SU-DHL-6 (cell line): Measurements from ENCODE around the gene HOXC5.

Source experiments
- H2AFZ ChIP-seq: fragments of 200-600 bp; sonication (generic); 2 replicates; pipeline ENCODE4 v1.6.1; 2014; ENCODE audit warnings: low read depth, mild to moderate bottlenecking, moderate library complexity, mixed read lengths, antibody characterized with exemption, low read length; ENCODE audit not compliant: severe bottlenecking
- H3F3A ChIP-seq: fragments of 200-600 bp; shearing (Covaris generic); 2 replicates; pipeline ENCODE4 v1.6.0; 2016; ENCODE audit warnings: antibody characterized with exemption, mild to moderate bottlenecking; ENCODE audit not compliant: insufficient read depth
- H3K27ac ChIP-seq: fragments of 200-600 bp; sonication (generic); 2 replicates; pipeline ENCODE4 v1.5.1; 2016; ENCODE audit warnings: low read depth, mild to moderate bottlenecking, low read length, moderate library complexity, mixed read lengths
- H3K27me3 ChIP-seq: fragments of 200-600 bp; sonication (generic), shearing (Covaris generic); 2 replicates; pipeline ENCODE4 v1.6.0; 2014; ENCODE audit warnings: mild to moderate bottlenecking, low read length
- H3K36me3 ChIP-seq: fragments of 200-600 bp; sonication (generic); 2 replicates; pipeline ENCODE4 v1.6.1; 2014; ENCODE audit warnings: mild to moderate bottlenecking, low read length, mixed read lengths
- H3K4me2 ChIP-seq: fragments of 300-600, 200-600 bp; shearing (Covaris generic), sonication (generic); 2 replicates; pipeline ENCODE4 v1.6.0; 2014; ENCODE audit warnings: low read length, low read depth, mild to moderate bottlenecking; ENCODE audit not compliant: poor library complexity, severe bottlenecking
- H3K4me3 ChIP-seq: fragments of 200-600 bp; sonication (generic); 2 replicates; pipeline ENCODE4 v1.5.1; 2014; ENCODE audit warnings: antibody characterized with exemption, low read length, mild to moderate bottlenecking, mixed read lengths; ENCODE audit not compliant: insufficient read depth, poor library complexity, severe bottlenecking
- H3K79me2 ChIP-seq: fragments of 200-600 bp; sonication (generic); 2 replicates; pipeline ENCODE4 v1.6.1; 2014; ENCODE audit warnings: mild to moderate bottlenecking, low read length, moderate library complexity; ENCODE audit not compliant: insufficient read depth
- H3K9ac ChIP-seq: fragments of 200-600 bp; sonication (generic); 2 replicates; pipeline ENCODE4 v1.7.0; 2014; ENCODE audit warnings: mild to moderate bottlenecking, low read length
- H3K9me2 ChIP-seq: fragments of 200-600 bp; sonication (generic); replicated peaks from 2 replicates; pipeline ENCODE4 v1.6.1; 2014; ENCODE audit warnings: low read length; ENCODE audit not compliant: insufficient read depth
- H3K9me3 ChIP-seq: fragments of 200-600 bp; sonication (generic); 2 replicates; pipeline ENCODE4 v1.6.1; 2014; ENCODE audit warnings: low read length, mixed read lengths; ENCODE audit not compliant: insufficient read depth
- H4K20me1 ChIP-seq: fragments of 200-600 bp; sonication (generic); 2 replicates; pipeline ENCODE4 v1.6.1; 2014; ENCODE audit warnings: low read depth, mild to moderate bottlenecking, antibody characterized with exemption, low read length, moderate library complexity, mixed read lengths
- CTCF ChIP-seq: fragments of 200-600 bp; sonication (generic); IDR thresholded peaks from one replicate; pipeline ENCODE4 v1.5.1; 2017; ENCODE audit warnings: antibody characterized with exemption, mild to moderate bottlenecking, low read length, moderate library complexity; ENCODE audit not compliant: insufficient read depth, poor library complexity, severe bottlenecking
- EZH2phosphoT487 ChIP-seq: fragments of 200-600 bp; sonication (generic), shearing (Covaris generic); conservative IDR thresholded peaks from 2 replicates; pipeline ENCODE4 v1.6.1; 2018; ENCODE audit warnings: mild to moderate bottlenecking, antibody characterized with exemption, low read length, moderate library complexity, mixed read lengths

Gene HOXC5

GRCh38 chr12:54068418-54069070 is 35.7 kb downstream of the HOXC5 start:
- Histone ChIP-seq H3K27me3 (no peaks in the 10 kb centered on the region), H3K36me3 (no peaks in the 10 kb centered on the region), H2AFZ (no peak overlapping the region), H3K79me2 (no peaks in the 10 kb centered on the region), H3K27ac (no peak overlapping the region), H3K9me3 (no peaks in the 10 kb centered on the region), H3K4me2 (no peak overlapping the region), H3F3A (no peaks in the 10 kb centered on the region), H3K4me3 (no peak overlapping the region), H3K9me2 (no peaks in the 10 kb centered on the region), H3K9ac (no peak overlapping the region), H4K20me1 (no peaks in the 10 kb centered on the region)
- TF ChIP-seq CTCF: no peak
- TF ChIP-seq EZH2phosphoT487: no peak

GRCh38 chr12:54071942-54072341 is 39.1 kb downstream of the HOXC5 start:
- H3K79me2 ChIP-seq: no peaks in the 10 kb centered on the region
- H3K4me2 ChIP-seq: no peak overlapping the region
- H2AFZ ChIP-seq: no peak overlapping the region
- no peak overlapping the region for H3K4me3 ChIP-seq
- no peaks in the 10 kb centered on the region for H4K20me1 ChIP-seq
- no peaks in the 10 kb centered on the region for H3K9me3 ChIP-seq
- H3K36me3 ChIP-seq: no peaks in the 10 kb centered on the region
- no peak overlapping the region for H3K9ac ChIP-seq
- no peaks in the 10 kb centered on the region for H3K9me2 ChIP-seq
- no peak for TF ChIP-seq CTCF
- TF ChIP-seq EZH2phosphoT487: no peak
- H3K27ac ChIP-seq: no peak overlapping the region
- H3F3A ChIP-seq: no peaks in the 10 kb centered on the region
- H3K27me3 ChIP-seq: no peaks in the 10 kb centered on the region

- H3K9ac ChIP-seq: no peak overlapping the region
- H3K79me2 ChIP-seq: no peaks in the 10 kb centered on the region
- H4K20me1 ChIP-seq: no peaks in the 10 kb centered on the region
- H3K9me3 ChIP-seq: no peaks in the 10 kb centered on the region
- no peaks in the 10 kb centered on the region for H3K9me2 ChIP-seq
- TF ChIP-seq EZH2phosphoT487 (no peak), CTCF (no peak)
- no peaks in the 10 kb centered on the region for H3K27me3 ChIP-seq
- H3K4me3 ChIP-seq: no peak overlapping the region
- no peak overlapping the region for H2AFZ ChIP-seq
- H3K4me2 ChIP-seq: no peak overlapping the region
- H3K27ac ChIP-seq: no peak overlapping the region
- H3F3A ChIP-seq: no peaks in the 10 kb centered on the region
- H3K36me3 ChIP-seq: no peaks in the 10 kb centered on the region
Measured at GRCh38 chr12:54074308-54074707, 41.5 kb downstream of the HOXC5 start.
